ENCODE data around the gene IL2RA. TPM values are rescaled to one million over a fixed set of nuclear protein-coding genes. Genes with fewer than 3 reads are reported as not detected.

IL2RA gene
- total and polyA plus RNA-seq, 9 of the 15 experiments (the other 6 are each of a cell fraction or from before 2014, with no cell fraction given): 0.95 TPM; not detected in 8

- in situ Hi-C loops (cut with MboI): no loop called here
- H3K79me2 ChIP-seq (ENCODE audit: control insufficient read depth, insufficient read depth, low read length): no peaks in the 10 kb centered on the region
- H4K20me1 ChIP-seq (replicated peaks; ENCODE audit: control insufficient read depth, insufficient read depth, low read length): no peaks in the 10 kb centered on the region
- H2AFZ ChIP-seq (ENCODE audit: low read depth, low read length): no peak overlapping the region
- no peak overlapping the region for H3K4me2 ChIP-seq (ENCODE audit: insufficient read depth, low read length)
- no peaks in the 10 kb centered on the region for H3K9me3 ChIP-seq (replicated peaks; ENCODE audit: control insufficient read depth, insufficient read depth, low read depth, low read length)
- no peaks in the 10 kb centered on the region for H3K36me3 ChIP-seq (ENCODE audit: control insufficient read depth, insufficient read depth, low read length)
- no peak overlapping the region for H3K4me3 ChIP-seq
- no peaks in the 10 kb centered on the region for H3K9me1 ChIP-seq (ENCODE audit: control insufficient read depth, insufficient read depth, low read length)
- H3K27me3 ChIP-seq (ENCODE audit: control insufficient read depth in 2 of 2, insufficient read depth in 2 of 2, low read length in 2 of 2): peaks cover 11 to 23% of the 10 kb centered on the region in 2 experiments
- DNase-seq (ENCODE audit: extremely low read depth in 1 of 4, low spot score in 3 of 4) (no peak), FAIRE-seq (no peak), ATAC-seq (no peak)
- POLR2A ChIA-PET: interaction anchor here (1.5 kb wide), 1 partner anchor 14 kb away, joined by 4 read pairs; no protein-coding TSS in a partner anchor
- H3K9ac ChIP-seq (ENCODE audit: insufficient read depth in 1 of 2, low read depth in 2 of 2, low read length in 2 of 2): no peak overlapping the region
- H3K27ac ChIP-seq (ENCODE audit: extremely low read depth, low read depth, low read length): no peak overlapping the region
- H3K4me1 ChIP-seq (replicated peaks in 1 of 2; ENCODE audit: control insufficient read depth in 2 of 2, insufficient read depth in 2 of 2, low read length in 2 of 2): peaks cover 0 to 3% of the 10 kb centered on the region in 2 experiments; a peak in 1 of 5 replicates
- 27% methylated on average over 3 of the region's 3 CpGs for WGBS (ENCODE audit: insufficient coverage, low coverage, missing lambda C conversion rate)
- no TSS peak for BruUV-seq (replicated peaks)
- CTCF ChIA-PET (ENCODE audit: low intra/inter-chr PET ratio): no interaction called here
- TF ChIP-seq NR4A1 (CRISPR knock-in tag; IDR thresholded peaks at IDR 0.05): no peak
- TF ChIP-seq NR4A1 (tag; IDR thresholded peaks at IDR 0.05): no peak
- no peak for TF ChIP-seq GATA2 (CRISPR knock-in tag; IDR thresholded peaks at IDR 0.05)
- TF ChIP-seq ZNF347 (CRISPR knock-in tag; IDR thresholded peaks at IDR 0.05; ENCODE audit: low read depth): no peak
- TF ChIP-seq NUFIP1 (IDR thresholded peaks at IDR 0.05; ENCODE audit: partially characterized antibody): no peak
- TF ChIP-seq PKNOX1 (IDR thresholded peaks at IDR 0.05): no peak
- no peak for TF ChIP-seq DDX20 (tag; IDR thresholded peaks at IDR 0.05; ENCODE audit: low read depth)
- TF ChIP-seq NELFE (IDR thresholded peaks at IDR 0.05; ENCODE audit: insufficient read depth, insufficient read length): no peak
- no peak for TF ChIP-seq SMARCB1 (IDR thresholded peaks at IDR 0.05; ENCODE audit: insufficient read length, low read depth)
- intact Hi-C loops (cut with micrococcal nuclease): no loop called here
These were observed 3.2 kb upstream of the IL2RA start for GRCh38 chr10:6065406-6065805.
